ENCODE results near the gene SPAG16.
"Not testable (repeated sequence)": the region's sequence is repeated elsewhere in the genome, so short reads cannot be mapped to it uniquely, and the experiment has no call there.

SPAG16 gene

GRCh38 chr2:213710164-213710563 is 425.9 kb downstream of the SPAG16 start:
- Mint-ChIP-seq H3K36me3 (no peaks in the 10 kb centered on the region), H3K27ac (no peak overlapping the region), H3K4me3 (no peak overlapping the region), H3K27me3 (no peaks in the 10 kb centered on the region), H3K9me3 (ENCODE audit: low read depth) (no peaks in the 10 kb centered on the region), H3K4me1 (ENCODE audit: low read depth) (no peaks in the 10 kb centered on the region)

GRCh38 chr2:213718411-213718810 is 434.1 kb downstream of the SPAG16 start:
- not testable (repeated sequence) for H3K9me3 Mint-ChIP-seq (ENCODE audit: low read depth); H3K4me1 Mint-ChIP-seq (ENCODE audit: low read depth); H3K4me3 Mint-ChIP-seq; H3K27ac Mint-ChIP-seq; H3K27me3 Mint-ChIP-seq; H3K36me3 Mint-ChIP-seq

GRCh38 chr2:213722565-213722964 is 438.3 kb downstream of the SPAG16 start:
- Mint-ChIP-seq H3K27me3 (no peaks in the 10 kb centered on the region), H3K27ac (no peak overlapping the region), H3K4me3 (no peak overlapping the region), H3K4me1 (ENCODE audit: low read depth) (no peaks in the 10 kb centered on the region), H3K9me3 (ENCODE audit: low read depth) (peaks cover 3% of the 10 kb centered on the region), H3K36me3 (no peaks in the 10 kb centered on the region)

- no peaks in the 10 kb centered on the region for H3K36me3 Mint-ChIP-seq
- no peak overlapping the region for H3K27ac Mint-ChIP-seq
- H3K4me1 Mint-ChIP-seq (ENCODE audit: low read depth), result no peaks in the 10 kb centered on the region
- no peaks in the 10 kb centered on the region for H3K27me3 Mint-ChIP-seq
- H3K4me3 Mint-ChIP-seq, result no peak overlapping the region
- H3K9me3 Mint-ChIP-seq (ENCODE audit: low read depth), result peaks cover 3% of the 10 kb centered on the region
Observed at GRCh38 chr2:213723041-213723560, 438.8 kb downstream of the SPAG16 start.

GRCh38 chr2:213723707-213724106 is 439.4 kb downstream of the SPAG16 start:
- peaks cover 3% of the 10 kb centered on the region for H3K9me3 Mint-ChIP-seq (ENCODE audit: low read depth)
- no peaks in the 10 kb centered on the region for H3K36me3 Mint-ChIP-seq
- H3K4me3 Mint-ChIP-seq, result no peak overlapping the region
- H3K27me3 Mint-ChIP-seq, result no peaks in the 10 kb centered on the region
- no peaks in the 10 kb centered on the region for H3K4me1 Mint-ChIP-seq (ENCODE audit: low read depth)
- no peak overlapping the region for H3K27ac Mint-ChIP-seq

- Mint-ChIP-seq H3K9me3 (ENCODE audit: low read depth) (peaks cover 3% of the 10 kb centered on the region), H3K4me1 (ENCODE audit: low read depth) (no peaks in the 10 kb centered on the region)
Observed at GRCh38 chr2:213726101-213726500, 441.8 kb downstream of the SPAG16 start.

GRCh38 chr2:213733893-213734292 is 449.6 kb downstream of the SPAG16 start:
- H3K27ac Mint-ChIP-seq, result no peak overlapping the region
- no peaks in the 10 kb centered on the region for H3K27me3 Mint-ChIP-seq
- H3K9me3 Mint-ChIP-seq (ENCODE audit: low read depth), result peaks cover 3% of the 10 kb centered on the region
- no peak overlapping the region for H3K4me3 Mint-ChIP-seq
- no peaks in the 10 kb centered on the region for H3K36me3 Mint-ChIP-seq
- H3K4me1 Mint-ChIP-seq (ENCODE audit: low read depth), result no peaks in the 10 kb centered on the region

More at GRCh38 chr2:213726101-213726500, 441.8 kb downstream of the SPAG16 start:
- no peak overlapping the region for H3K27ac Mint-ChIP-seq
- H3K36me3 Mint-ChIP-seq, result no peaks in the 10 kb centered on the region
- no peaks in the 10 kb centered on the region for H3K27me3 Mint-ChIP-seq
- no peak overlapping the region for H3K4me3 Mint-ChIP-seq

- H3K4me1 Mint-ChIP-seq (ENCODE audit: low read depth), result no peaks in the 10 kb centered on the region
- no peak overlapping the region for H3K27ac Mint-ChIP-seq
- no peak overlapping the region for H3K4me3 Mint-ChIP-seq
- H3K36me3 Mint-ChIP-seq, result no peaks in the 10 kb centered on the region
- H3K27me3 Mint-ChIP-seq, result no peaks in the 10 kb centered on the region
- H3K9me3 Mint-ChIP-seq (ENCODE audit: low read depth), result peaks cover 5% of the 10 kb centered on the region
Observed at GRCh38 chr2:213740453-213740852, 456.2 kb downstream of the SPAG16 start.

GRCh38 chr2:213751446-213751845 is 467.2 kb downstream of the SPAG16 start:
- Mint-ChIP-seq H3K27me3 (no peaks in the 10 kb centered on the region), H3K4me1 (ENCODE audit: low read depth) (no peaks in the 10 kb centered on the region), H3K27ac (no peak overlapping the region), H3K9me3 (ENCODE audit: low read depth) (no peaks in the 10 kb centered on the region), H3K4me3 (no peak overlapping the region), H3K36me3 (no peaks in the 10 kb centered on the region)

GRCh38 chr2:213752575-213752974 is 468.3 kb downstream of the SPAG16 start:
- Mint-ChIP-seq H3K4me1 (ENCODE audit: low read depth) (no peaks in the 10 kb centered on the region), H3K27me3 (no peaks in the 10 kb centered on the region), H3K36me3 (no peaks in the 10 kb centered on the region), H3K9me3 (ENCODE audit: low read depth) (no peaks in the 10 kb centered on the region), H3K27ac (no peak overlapping the region), H3K4me3 (no peak overlapping the region)

- H3K4me3 Mint-ChIP-seq, result no peak overlapping the region
- H3K4me1 Mint-ChIP-seq (ENCODE audit: low read depth), result no peaks in the 10 kb centered on the region
- no peaks in the 10 kb centered on the region for H3K27me3 Mint-ChIP-seq
- H3K9me3 Mint-ChIP-seq (ENCODE audit: low read depth), result no peaks in the 10 kb centered on the region
- H3K27ac Mint-ChIP-seq, result no peak overlapping the region
- H3K36me3 Mint-ChIP-seq, result no peaks in the 10 kb centered on the region
Observed at GRCh38 chr2:213757525-213757924, 473.3 kb downstream of the SPAG16 start.

GRCh38 chr2:213763354-213763753 is 479.1 kb downstream of the SPAG16 start:
- H3K4me1 Mint-ChIP-seq (ENCODE audit: low read depth), result no peaks in the 10 kb centered on the region
- no peaks in the 10 kb centered on the region for H3K27me3 Mint-ChIP-seq
- H3K27ac Mint-ChIP-seq, result no peak overlapping the region
- H3K4me3 Mint-ChIP-seq, result no peak overlapping the region
- no peaks in the 10 kb centered on the region for H3K9me3 Mint-ChIP-seq (ENCODE audit: low read depth)
- H3K36me3 Mint-ChIP-seq, result no peaks in the 10 kb centered on the region

GRCh38 chr2:213763963-213764362 is 479.7 kb downstream of the SPAG16 start:
- Mint-ChIP-seq H3K27ac (no peak overlapping the region), H3K36me3 (no peaks in the 10 kb centered on the region), H3K9me3 (ENCODE audit: low read depth) (no peaks in the 10 kb centered on the region), H3K4me3 (no peak overlapping the region), H3K4me1 (ENCODE audit: low read depth) (no peaks in the 10 kb centered on the region), H3K27me3 (no peaks in the 10 kb centered on the region)

- no peak overlapping the region for H3K27ac Mint-ChIP-seq
- no peak overlapping the region for H3K4me3 Mint-ChIP-seq
- H3K9me3 Mint-ChIP-seq (ENCODE audit: low read depth), result no peaks in the 10 kb centered on the region
- H3K4me1 Mint-ChIP-seq (ENCODE audit: low read depth), result no peaks in the 10 kb centered on the region
- H3K36me3 Mint-ChIP-seq, result no peaks in the 10 kb centered on the region
- H3K27me3 Mint-ChIP-seq, result no peaks in the 10 kb centered on the region
Observed at GRCh38 chr2:213764849-213765248, 480.6 kb downstream of the SPAG16 start.

- no peaks in the 10 kb centered on the region for H3K9me3 Mint-ChIP-seq (ENCODE audit: low read depth)
- H3K27ac Mint-ChIP-seq, result no peak overlapping the region
- H3K4me1 Mint-ChIP-seq (ENCODE audit: low read depth), result no peaks in the 10 kb centered on the region
- H3K4me3 Mint-ChIP-seq, result no peak overlapping the region
- no peaks in the 10 kb centered on the region for H3K36me3 Mint-ChIP-seq
- no peaks in the 10 kb centered on the region for H3K27me3 Mint-ChIP-seq
Observed at GRCh38 chr2:213766062-213766461, 481.8 kb downstream of the SPAG16 start.

- Mint-ChIP-seq H3K27me3 (no peaks in the 10 kb centered on the region), H3K4me1 (ENCODE audit: low read depth) (no peaks in the 10 kb centered on the region), H3K9me3 (ENCODE audit: low read depth) (no peaks in the 10 kb centered on the region), H3K36me3 (no peaks in the 10 kb centered on the region), H3K4me3 (no peak overlapping the region), H3K27ac (no peak overlapping the region)
Observed at GRCh38 chr2:213766465-213766901, 482.2 kb downstream of the SPAG16 start.

Data from activated naive CD8-positive, alpha-beta T cell (primary cell).